Fibroblast of mammary gland (primary cell): ENCODE data around the gene LAMB4.

Experiments
- DNase-seq: peaks from one replicate; pipeline ENCODE4 v3.0.0-alpha.2; 2010; ENCODE audit warnings: low read depth
- H3K4me3 ChIP-seq: 2 replicates; pipeline ENCODE4 v1.5.1; 2011; ENCODE audit warnings: low read depth, mild to moderate bottlenecking, low read length, moderate library complexity; ENCODE audit not compliant: control insufficient read depth
- CTCF ChIP-seq: conservative IDR thresholded peaks from 2 replicates; pipeline ENCODE4 v1.5.1; 2011; ENCODE audit warnings: low read depth, low read length, inconsistent platforms; ENCODE audit not compliant: control insufficient read depth, insufficient read depth

Gene LAMB4

GRCh38 chr7:108009873-108010272 lies 120.3 kb downstream of the LAMB4 start:
- TF ChIP-seq CTCF, result no peak
- DNase-seq, result no peak
- no peak overlapping the region for H3K4me3 ChIP-seq

- no peak for DNase-seq
- TF ChIP-seq CTCF, result no peak
- H3K4me3 ChIP-seq, result no peak overlapping the region
Observed at GRCh38 chr7:108008827-108009226, 121.3 kb downstream of the LAMB4 start.

- H3K4me3 ChIP-seq, result no peak overlapping the region
- DNase-seq, result no peak
- TF ChIP-seq CTCF, result no peak
Observed at GRCh38 chr7:108008240-108008639, 121.9 kb downstream of the LAMB4 start.

- no peak overlapping the region for H3K4me3 ChIP-seq
- TF ChIP-seq CTCF, result no peak
- DNase-seq, result no peak
Observed at GRCh38 chr7:108007762-108008161, 122.4 kb downstream of the LAMB4 start.

- no peak overlapping the region for H3K4me3 ChIP-seq
- DNase-seq, result no peak
- no peak for TF ChIP-seq CTCF
Observed at GRCh38 chr7:108007261-108007660, 122.9 kb downstream of the LAMB4 start.

GRCh38 chr7:108004220-108005142 lies 125.7 kb downstream of the LAMB4 start:
- DNase-seq, result peak; percentile 61
- no peak for TF ChIP-seq CTCF
- H3K4me3 ChIP-seq, result no peak overlapping the region
